Measurements from ENCODE around the gene MPHOSPH8.

DNA sequence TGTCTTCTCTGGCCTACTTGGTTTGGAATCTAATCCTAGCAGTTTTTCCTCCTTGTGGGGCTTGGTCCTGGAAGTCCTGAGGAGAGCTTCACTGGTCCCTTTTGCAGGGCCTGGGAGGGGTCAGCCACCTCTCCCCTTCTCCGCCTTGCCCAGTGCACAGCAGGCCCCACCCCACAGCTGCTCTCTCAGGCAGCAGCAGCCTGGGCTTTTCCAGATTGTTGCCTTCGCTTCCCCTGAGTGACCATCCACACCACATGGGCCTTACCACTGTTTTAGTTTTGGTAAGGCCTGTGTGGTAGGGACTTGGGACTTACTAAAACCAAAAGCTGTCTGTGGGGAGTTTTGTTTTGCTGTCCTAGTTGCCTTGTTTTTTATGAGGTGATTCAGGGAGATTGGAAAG is 11.5 kb downstream of the MPHOSPH8 start:
- TF ChIP-seq, protein P1, sequence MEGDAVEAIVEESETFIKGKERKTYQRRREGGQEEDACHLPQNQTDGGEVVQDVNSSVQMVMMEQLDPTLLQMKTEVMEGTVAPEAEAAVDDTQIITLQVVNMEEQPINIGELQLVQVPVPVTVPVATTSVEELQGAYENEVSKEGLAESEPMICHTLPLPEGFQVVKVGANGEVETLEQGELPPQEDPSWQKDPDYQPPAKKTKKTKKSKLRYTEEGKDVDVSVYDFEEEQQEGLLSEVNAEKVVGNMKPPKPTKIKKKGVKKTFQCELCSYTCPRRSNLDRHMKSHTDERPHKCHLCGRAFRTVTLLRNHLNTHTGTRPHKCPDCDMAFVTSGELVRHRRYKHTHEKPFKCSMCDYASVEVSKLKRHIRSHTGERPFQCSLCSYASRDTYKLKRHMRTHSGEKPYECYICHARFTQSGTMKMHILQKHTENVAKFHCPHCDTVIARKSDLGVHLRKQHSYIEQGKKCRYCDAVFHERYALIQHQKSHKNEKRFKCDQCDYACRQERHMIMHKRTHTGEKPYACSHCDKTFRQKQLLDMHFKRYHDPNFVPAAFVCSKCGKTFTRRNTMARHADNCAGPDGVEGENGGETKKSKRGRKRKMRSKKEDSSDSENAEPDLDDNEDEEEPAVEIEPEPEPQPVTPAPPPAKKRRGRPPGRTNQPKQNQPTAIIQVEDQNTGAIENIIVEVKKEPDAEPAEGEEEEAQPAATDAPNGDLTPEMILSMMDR (IDR thresholded peaks at IDR 0.05; ENCODE audit: low read depth, low read length, poor library complexity, severe bottlenecking): no peak
- TF ChIP-seq EZH2phosphoT487 (IDR thresholded peaks at IDR 0.05; ENCODE audit: borderline replicate concordance, low read length): no peak

Data from DOHH2 (cell line).